Heart right ventricle (tissue), 16 donors: ENCODE data around the gene TSGA10. TPM values are rescaled to one million over a fixed set of nuclear protein-coding genes. Genes with fewer than 3 reads are reported as not detected.
A peak's percentile ranks its signal among the peaks of the same experiment; 100 is the strongest.

Experiments used
- ATAC-seq, 8 donors: fragments of 200-7000 bp; cut with Tn5 transposase; one replicate each; pipeline ENCODE4 v1.9.1; 2020; ENCODE audit warnings: mild to moderate bottlenecking in 8 of 8, moderate library complexity in 8 of 8, moderate number of reproducible peaks in 1 of 8
- DNase-seq, 2 donors: peaks; one replicate each; pipeline ENCODE4 v3.0.0-alpha.2; 2020
- H3K27ac ChIP-seq, 10 donors: fragments of 200-600 bp; sonication (generic) in 2 of 10; one replicate each; pipeline versions ENCODE4 v1.5.0 to v1.8.0; 2020 to 2022; ENCODE audit warnings: mild to moderate bottlenecking in 3 of 10
- H3K27me3 ChIP-seq, 7 donors: fragments of 200-600 bp; one replicate each; pipeline ENCODE4 v1.8.0; 2021 to 2022; ENCODE audit warnings: mild to moderate bottlenecking in 2 of 7
- H3K36me3 ChIP-seq, 9 donors: fragments of 200-600 bp; sonication (generic) in 1 of 9; one replicate each; pipeline versions ENCODE4 v1.5.0 to v1.8.0; 2020 to 2022; ENCODE audit warnings: mild to moderate bottlenecking in 2 of 9
- H3K4me1 ChIP-seq, 9 donors: fragments of 200-600 bp; sonication (generic) in 1 of 9; one replicate each; pipeline versions ENCODE4 v1.5.0 to v1.8.0; 2020 to 2022; ENCODE audit warnings: mild to moderate bottlenecking in 4 of 9
- H3K4me3 ChIP-seq, 10 donors: fragments of 200-600 bp; sonication (generic) in 2 of 10; one replicate each; pipeline versions ENCODE4 v1.5.0 to v1.8.0; 2020 to 2022; ENCODE audit warnings: mild to moderate bottlenecking in 7 of 10, moderate library complexity in 2 of 10
- H3K9me3 ChIP-seq, 11 donors: fragments of 200-600 bp in 10 of 11; sonication (generic) in 2 of 11; one replicate each; pipeline versions ENCODE4 v1.5.0 to v1.8.0; 2013 to 2022; ENCODE audit warnings: mild to moderate bottlenecking in 2 of 11, control low read depth in 1 of 11, moderate library complexity in 1 of 11
- CTCF ChIP-seq, 9 donors: fragments of 200-600 bp; sonication (generic) in 2 of 9; IDR thresholded peaks; one replicate each; pipeline versions ENCODE4 v1.5.0 to v1.8.0; 2021 to 2022; ENCODE audit warnings: antibody characterized with exemption in 9 of 9, mild to moderate bottlenecking in 5 of 9, moderate library complexity in 1 of 9
- WGBS, 2 donors: extraction: QIAGEN DNeasy Blood & Tissue Kit; methylation state at CpG; one replicate each; pipeline ENCODE4 v1.1.7; 2013; ENCODE audit warnings: inconsistent platforms in 1 of 2; 5-methylcytosine and 5-hydroxymethylcytosine counted together
- intact Hi-C, 10 donors: fragments of 100-400 bp; cut with DNase I; formaldehyde crosslinking; loops; one replicate each; pipeline versions ENCODE4 v1.11.1 to v1.14.2; 2022
- polyA plus RNA-seq, 2 donors: library from polyadenylated mRNA; stranded (reverse); fragments of 200-250 nt; gene quantifications; one replicate each; pipeline ENCODE4 v1.2.3, GENCODE V29; 2013
- total RNA-seq, 10 donors: library from RNA; stranded (reverse); fragmentation: NEBNext Ultra II Directional in 3 of 10; extraction: Animal tissue kit (Norgen Biotek cat#: 25700) in 3 of 10; gene quantifications; one replicate each; pipeline versions ENCODE4 v1.2.1 to v1.2.4, GENCODE V29; 2021 to 2023
- donor health status: Arrhythmogenic right ventricular cardiomyopathy.
- donor health status: ischemic (EF 13 %, LVEDD 7.1; RV severe dilation, severe dysfunction).
- donor health status: healthy with polysubstance abuse.
- donor health status: DM: no; HTN: yes; CAD: no.
- donor health status: DM: no; HTN: no; CAD: no.
- donor health status: ischemic (EF 25% LVEDD 6.9; RV normal size, moderate dysfunction).
- donor health status: ischemic (EF 25% LVEDD 5.7; RV mildly dilated, moderate dysfunction).
- donor health status: healthy.
- donor health status: DM: yes; HTN: yes; CAD: no.
- donor health status: Ischemic cardiomyopathy.
- donor health status: ischemic (EF 35%, LVEDD 5.7; RV mildly dilated, moderate dysfunction).
- donor health status: nonischemic (EF 11% LVEDD 7.7; RV severe dilation, severe dysfunction).
- donor health status: DM: yes; HTN: yes; CAD: no.
- donor health status: PGD.
- donor health status: ischemic (EF 29% LVEDD 5.4; RV normal size, mild dysfunction).
- donor health status: nonischemic (EF 23%, LVEDD 6.1; RV moderate dilation, normal function).

The TSGA10 gene
- total and polyA plus RNA-seq, 12 donors: 0.52 to 4.1 (median 2.6) TPM

GRCh38 chr2:99184811-99185210 lies 30.1 kb upstream of the TSGA10 start:
- WGBS, 2 donors: 61 to 74% methylated on average over 6 of the region's 6 CpGs
- Histone ChIP-seq H3K36me3 (peaks cover 0 to 39% (median 16%) of the 10 kb centered on the region in 9 donors), H3K27ac (no peak overlapping the region), H3K9me3 (no peaks in the 10 kb centered on the region), H3K4me1 (peaks cover 4 to 32% (median 26%) of the 10 kb centered on the region in 9 donors), H3K4me3 (no peak overlapping the region), H3K27me3 (no peaks in the 10 kb centered on the region)
- intact Hi-C loops: loop anchor here in 5 of 10 donors (5.0 to 10.0 kb wide), 5 partner anchors 43 to 1113 kb away; partner anchors contain the start of genes EIF5B (in 3 of the 5), TXNDC9 (in 3 of the 5) and C2orf15 (in 1 of the 5)
- ATAC-seq (no peak), DNase-seq (no peak)
- no peak for TF ChIP-seq CTCF (IDR thresholded peaks at IDR 0.05)

- peaks cover 4 to 47% (median 36%) of the 10 kb centered on the region in 9 donors for H3K4me1 ChIP-seq
- DNase-seq: no peak
- peaks cover 0 to 21% (median 9%) of the 10 kb centered on the region in 9 donors for H3K36me3 ChIP-seq
- ATAC-seq: no peak
- intact Hi-C loops: loop anchor here in 4 of 10 donors (5.0 to 10.0 kb wide), 4 partner anchors 41 to 304 kb away; partner anchors contain the start of genes EIF5B (in 3 of the 4), TXNDC9 (in 3 of the 4) and C2orf15 (in 1 of the 4)
- no peaks in the 10 kb centered on the region for H3K9me3 ChIP-seq
- no peak for TF ChIP-seq CTCF (IDR thresholded peaks at IDR 0.05)
- no peaks in the 10 kb centered on the region for H3K27me3 ChIP-seq
- no peak overlapping the region for H3K4me3 ChIP-seq
- no peak overlapping the region for H3K27ac ChIP-seq
- WGBS, 2 donors: 95 to 98% methylated on average over 3 of the region's 3 CpGs
Measured at GRCh38 chr2:99183025-99183424, 28.3 kb upstream of the TSGA10 start.

- WGBS, 2 donors: 2 to 4% methylated on average over 4 of the region's 4 CpGs
- H3K36me3 ChIP-seq: peaks cover 0 to 7% (median under 1%) of the 10 kb centered on the region in 9 donors
- no peaks in the 10 kb centered on the region for H3K27me3 ChIP-seq
- H3K9me3 ChIP-seq: no peaks in the 10 kb centered on the region
- TF ChIP-seq CTCF (IDR thresholded peaks at IDR 0.05): no peak
- intact Hi-C loops: loop anchor here in 8 of 10 donors (1.0 to 10.0 kb wide), 8 partner anchors 23 to 306 kb away; partner anchors contain the start of genes TXNDC9 (in 8 of the 8), EIF5B (in 7 of the 8), C2orf15 (in 1 of the 8) and LIPT1 (in 1 of the 8)
- ATAC-seq (no peak), DNase-seq (no peak)
- peaks cover 4 to 47% (median 36%) of the 10 kb centered on the region in 9 donors for H3K4me1 ChIP-seq
- H3K27ac ChIP-seq: peak overlapping the region in 8 of 10 donors; percentile 62 to 89 (median 78)
- H3K4me3 ChIP-seq: peak overlapping the region; percentile 35 to 99 (median 74)
Measured at GRCh38 chr2:99181624-99182000, 26.9 kb upstream of the TSGA10 start.

GRCh38 chr2:99180755-99181623 lies 26.2 kb upstream of the TSGA10 start, which contains the start of the genes MITD1 and MRPL30:
MITD1 (minus strand) TSS chr2:99181058; CDS start chr2:99180981, 77 bp downstream.
MRPL30 (plus strand) TSS chr2:99181184; CDS start chr2:99186204, 5,020 bp downstream.
- 0% methylated on average over 39 of the region's 39 CpGs for WGBS, 2 donors
- no peak for TF ChIP-seq CTCF (IDR thresholded peaks at IDR 0.05)
- intact Hi-C loops: loop anchor here in 8 of 10 donors (1.0 to 10.0 kb wide), 8 partner anchors 22 to 306 kb away; partner anchors contain the start of genes TXNDC9 (in 8 of the 8), EIF5B (in 7 of the 8), C2orf15 (in 1 of the 8) and LIPT1 (in 1 of the 8)

More at GRCh38 chr2:99180755-99181623, 26.2 kb upstream of the TSGA10 start, which contains the start of the genes MITD1 and MRPL30:
- Histone ChIP-seq H3K4me3 (peak within 1 kb of the TSS; percentile 35 to 99 (median 74)), H3K36me3 (peaks cover 0 to under 1% (median 0%) of the 10 kb centered on the region in 9 donors), H3K9me3 (no peaks in the 10 kb centered on the region), H3K27me3 (no peaks in the 10 kb centered on the region), H3K4me1 (peaks cover 4 to 47% (median 36%) of the 10 kb centered on the region in 9 donors), H3K27ac (peak within 1 kb of the TSS in 9 of 10 donors; percentile 60 to 89 (median 77))
- DNase-seq: peak; percentile 85 to 94
- ATAC-seq: peak; percentile 97 to 100 (median 99)
